H1 (cell line): ENCODE data around the gene ATP11A. TPM values are rescaled to one million over a fixed set of nuclear protein-coding genes. Genes with fewer than 3 reads are reported as not detected.

Experiments used
- CTCF ChIA-PET: fragments of 300-600 bp; sonication (Branson Sonifier 250); formaldehyde crosslinking; loops from one replicate; lab custom pipeline; 2021; ENCODE audit not compliant: partially characterized antibody; lab: Charles Lee
- POLR2A ChIA-PET: fragments of 300-600 bp; sonication (Branson Sonifier 250); formaldehyde crosslinking; loops from one replicate; lab custom pipeline; 2021; ENCODE audit warnings: inconsistent platforms; ENCODE audit not compliant: partially characterized antibody; lab: Charles Lee
- DNase-seq, 2 experiments: peaks; one replicate each; pipeline versions ENCODE4 v3.0.0 to v3.0.0-alpha.2; 2010 to 2022; ENCODE audit warnings: low spot score in 2 of 2, low read depth in 1 of 2, mixed read lengths in 1 of 2
- FAIRE-seq: peaks from 2 replicates; lab custom pipeline; 2011; peaks lifted over from hg19 to GRCh38; lab: Jason Lieb, UNC
- H2AFZ ChIP-seq: 2 replicates; pipeline ENCODE4 v1.8.1; 2012; ENCODE audit warnings: low read length, inconsistent platforms
- H2AK5ac ChIP-seq: 2 replicates; pipeline ENCODE4 v1.6.1; 2013; ENCODE audit warnings: low read depth, low read length
- H2BK120ac ChIP-seq: replicated peaks from 2 replicates; pipeline ENCODE3; 2013; ENCODE audit warnings: low read depth, low read length, inconsistent platforms
- H2BK12ac ChIP-seq: 2 replicates; pipeline ENCODE4 v1.6.1; 2013; ENCODE audit warnings: low read depth, low read length
- H2BK15ac ChIP-seq: 2 replicates; pipeline ENCODE4 v1.6.1; 2013; ENCODE audit warnings: low read length
- H2BK20ac ChIP-seq: 2 replicates; pipeline ENCODE4 v1.6.1; 2013; ENCODE audit warnings: low read length
- H2BK5ac ChIP-seq: 2 replicates; pipeline ENCODE4 v1.6.1; 2013; ENCODE audit warnings: low read depth, low read length
- H3K14ac ChIP-seq: 2 replicates; pipeline ENCODE4 v1.6.1; 2013; ENCODE audit warnings: inconsistent platforms; ENCODE audit not compliant: insufficient read length
- H3K18ac ChIP-seq: 2 replicates; pipeline ENCODE4 v1.6.1; 2013; ENCODE audit warnings: low read length; ENCODE audit errors: extremely low read depth
- H3K23ac ChIP-seq: 2 replicates; pipeline ENCODE4 v1.6.1; 2013; ENCODE audit warnings: inconsistent platforms; ENCODE audit not compliant: insufficient read length
- H3K23me2 ChIP-seq: 2 replicates; pipeline ENCODE4 v1.6.1; 2013; ENCODE audit warnings: low read depth, low read length
- H3K27ac ChIP-seq: 2 replicates; pipeline ENCODE4 v1.6.1; 2011; ENCODE audit warnings: low read depth, low read length, inconsistent platforms
- H3K27me3 ChIP-seq, 4 experiments: replicated peaks in 1 of 4; 1 replicate in 1 of 4; 2 replicates in 3 of 4; pipeline versions ENCODE4 v1.6.1 to v1.8.1; 2011 to 2013; ENCODE audit warnings: low read length in 3 of 4, mild to moderate bottlenecking in 3 of 4, inconsistent platforms in 2 of 4, mixed read lengths in 2 of 4, moderate library complexity in 1 of 4; ENCODE audit not compliant: control insufficient read depth in 3 of 4, insufficient read depth in 3 of 4; ENCODE audit errors: extremely low read depth in 1 of 4
- H3K36me3 ChIP-seq, 4 experiments: 2 replicates each; pipeline versions ENCODE4 v1.6.1 to v1.8.1; 2011 to 2013; ENCODE audit warnings: mild to moderate bottlenecking in 4 of 4, low read length in 3 of 4, moderate library complexity in 2 of 4, control low read depth in 1 of 4, inconsistent platforms in 1 of 4; ENCODE audit not compliant: insufficient read depth in 4 of 4, control insufficient read depth in 2 of 4
- H3K4ac ChIP-seq: replicated peaks from 2 replicates; pipeline ENCODE3; 2013; ENCODE audit warnings: low read length, low read depth, mixed read lengths, inconsistent platforms; ENCODE audit not compliant: insufficient read length
- H3K4me1 ChIP-seq, 4 experiments: replicated peaks in 1 of 4; 1 replicate in 1 of 4; 2 replicates in 3 of 4; pipeline versions ENCODE4 v1.6.1 to v1.8.1; 2011 to 2013; ENCODE audit warnings: low read length in 3 of 4, inconsistent platforms in 2 of 4, mixed read lengths in 1 of 4; ENCODE audit not compliant: insufficient read depth in 4 of 4, control insufficient read depth in 3 of 4
- H3K4me2 ChIP-seq, 2 experiments: 2 replicates each; pipeline versions ENCODE4 v1.6.1 to v1.8.1; 2011 to 2013; ENCODE audit warnings: low read depth in 2 of 2, low read length in 2 of 2, control low read depth in 1 of 2, inconsistent platforms in 1 of 2, mild to moderate bottlenecking in 1 of 2; ENCODE audit not compliant: insufficient read depth in 1 of 2
- H3K4me3 ChIP-seq, 4 experiments: fragments of 200-600, 300-600 bp in 1 of 4; sonication (generic), shearing (Covaris generic), sonication (Bioruptor Twin) in 1 of 4; 2 replicates each; pipeline versions ENCODE4 v1.5.1 to v1.8.1; 2011 to 2016; ENCODE audit warnings: low read length in 4 of 4, low read depth in 3 of 4, control low read depth in 2 of 4, inconsistent platforms in 2 of 4, mild to moderate bottlenecking in 2 of 4, mixed read lengths in 1 of 4, moderate library complexity in 1 of 4; ENCODE audit not compliant: insufficient read depth in 2 of 4; ENCODE audit errors: extremely low read depth in 1 of 4
- H3K56ac ChIP-seq: replicated peaks from 2 replicates; pipeline ENCODE3; 2013; ENCODE audit warnings: low read depth, mild to moderate bottlenecking, mixed read lengths, low read length, inconsistent platforms; ENCODE audit not compliant: insufficient read length
- H3K79me1 ChIP-seq: 2 replicates; pipeline ENCODE4 v1.6.1; 2013; ENCODE audit warnings: low read depth, low read length, control low read depth
- H3K79me2 ChIP-seq, 2 experiments: 2 replicates each; pipeline versions ENCODE4 v1.6.1 to v1.8.1; 2012 to 2013; ENCODE audit warnings: low read length in 2 of 2, mild to moderate bottlenecking in 2 of 2, inconsistent platforms in 1 of 2; ENCODE audit not compliant: insufficient read depth in 2 of 2, control insufficient read depth in 1 of 2
- H3K9ac ChIP-seq, 4 experiments: replicated peaks in 1 of 4; 1 replicate in 1 of 4; 2 replicates in 3 of 4; pipeline versions ENCODE4 v1.6.1 to v1.8.1; 2011 to 2013; ENCODE audit warnings: low read depth in 3 of 4, low read length in 3 of 4, control low read depth in 2 of 4, mild to moderate bottlenecking in 2 of 4, moderate library complexity in 2 of 4, inconsistent platforms in 1 of 4; ENCODE audit errors: extremely low read depth in 1 of 4
- H3K9me3 ChIP-seq, 2 experiments: 2 replicates each; pipeline versions ENCODE4 v1.6.1 to v1.8.1; 2012 to 2013; ENCODE audit warnings: mild to moderate bottlenecking in 2 of 2, moderate library complexity in 2 of 2, control low read depth in 1 of 2, inconsistent platforms in 1 of 2, low read depth in 1 of 2, low read length in 1 of 2, mixed read lengths in 1 of 2; ENCODE audit not compliant: insufficient read depth in 2 of 2
- H4K20me1 ChIP-seq, 2 experiments: replicated peaks in 1 of 2; 2 replicates each; pipeline versions ENCODE3 to v1.8.1; 2011 to 2013; ENCODE audit warnings: inconsistent platforms in 2 of 2, low read length in 2 of 2, mild to moderate bottlenecking in 1 of 2; ENCODE audit not compliant: insufficient read depth in 2 of 2, control insufficient read depth in 1 of 2
- H4K5ac ChIP-seq: 2 replicates; pipeline ENCODE4 v1.6.1; 2013; ENCODE audit warnings: low read length, low read depth, mixed read lengths, inconsistent platforms; ENCODE audit not compliant: insufficient read length
- H4K8ac ChIP-seq: 2 replicates; pipeline ENCODE4 v1.8.0; 2013; ENCODE audit warnings: mild to moderate bottlenecking, moderate library complexity, low read length, inconsistent platforms; ENCODE audit not compliant: insufficient read depth; ENCODE audit errors: extremely low read depth
- H4K91ac ChIP-seq: replicated peaks from 2 replicates; pipeline ENCODE3; 2013; ENCODE audit warnings: low read length, mixed read lengths, inconsistent platforms; ENCODE audit not compliant: insufficient read length
- ATF3 ChIP-seq: IDR thresholded peaks from 2 replicates; pipeline ENCODE4 v1.6.1; 2011; ENCODE audit warnings: low read depth, mild to moderate bottlenecking, low read length; ENCODE audit not compliant: insufficient read depth
- CREB1 ChIP-seq: IDR thresholded peaks from 2 replicates; pipeline ENCODE4 v1.6.1; 2012; ENCODE audit warnings: inconsistent platforms
- EP300 ChIP-seq, 2 experiments: IDR thresholded peaks; 1 replicate in 1 of 2; 2 replicates in 1 of 2; pipeline ENCODE4 v1.6.1; 2011 to 2012; ENCODE audit warnings: low read depth in 2 of 2, low read length in 2 of 2, mild to moderate bottlenecking in 2 of 2, borderline replicate concordance in 1 of 2, inconsistent platforms in 1 of 2, moderate library complexity in 1 of 2
- NANOG ChIP-seq: IDR thresholded peaks from 2 replicates; pipeline ENCODE4 v1.6.1; 2011; ENCODE audit warnings: low read length, low read depth, mild to moderate bottlenecking, inconsistent platforms; ENCODE audit not compliant: insufficient read depth, poor library complexity, severe bottlenecking
- POU5F1 ChIP-seq: IDR thresholded peaks from 2 replicates; pipeline ENCODE4 v1.6.1; 2011; ENCODE audit warnings: low read depth, mild to moderate bottlenecking, low read length, moderate library complexity
- RFX5 ChIP-seq: IDR thresholded peaks from 2 replicates; pipeline ENCODE4 v1.6.1; 2011; ENCODE audit warnings: low read depth, low read length, improper control_type of control experiment, borderline replicate concordance
- SIRT6 ChIP-seq: IDR thresholded peaks from one replicate; pipeline ENCODE4 v1.7.1; 2012; ENCODE audit warnings: low read length, inconsistent platforms
- TCF12 ChIP-seq: IDR thresholded peaks from 2 replicates; pipeline ENCODE4 v1.6.1; 2011; ENCODE audit warnings: low read depth, mild to moderate bottlenecking, low read length
- TEAD4 ChIP-seq: IDR thresholded peaks from 2 replicates; pipeline ENCODE4 v1.6.1; 2012; ENCODE audit warnings: low read depth, low read length, inconsistent platforms, mixed read lengths
- WGBS, 2 experiments: shearing (Covaris generic) in 1 of 2; methylation state at CpG; one replicate each; pipeline versions ENCODE4 v1.1.6 to v1.1.7; 2013 to 2015; ENCODE audit warnings: low lambda C conversion rate in 2 of 2, mixed read lengths in 2 of 2, inconsistent platforms in 1 of 2, low coverage in 1 of 2, missing lambda C conversion rate in 1 of 2; ENCODE audit not compliant: insufficient replicate concordance in 2 of 2, insufficient coverage in 1 of 2, insufficient read length in 1 of 2; ENCODE audit errors: extremely low coverage in 1 of 2, missing lambda C conversion rate in 1 of 2; 5-methylcytosine and 5-hydroxymethylcytosine counted together
- polyA plus RNA-seq, 7 experiments: library from polyadenylated mRNA; depleted of rRNA in 3 of 7; stranded (reverse) in 5 of 7; unstranded in 2 of 7; fragments of >200 nt in 5 of 7; fragments of 200-250 nt in 2 of 7; gene quantifications; 1 replicate in 5 of 7; 2 replicates in 1 of 7; 4 replicates in 1 of 7; pipeline versions ENCODE4 v1.2.1 to v1.2.3, GENCODE V29; 2011 to 2013; ENCODE audit warnings: missing spikeins in 2 of 7, mixed read lengths in 2 of 7
- total RNA-seq: library from RNA; stranded (reverse); fragmentation: NEBNext Ultra II Directional; extraction: Animal tissue kit (Norgen Biotek cat#: 25700); gene quantifications from 2 replicates; pipeline ENCODE4 v1.2.1, GENCODE V29; 2021
- TF ChIP-seq, protein P1 (sequence below): IDR thresholded peaks from 2 replicates; pipeline ENCODE4 v1.6.1; 2012; ENCODE audit warnings: low read length, inconsistent platforms

ATP11A gene
- total and polyA plus RNA-seq, 2 of the 8 experiments (the other 6 are each of a cell fraction or from before 2014, with no cell fraction given): 28.8 to 72.9 TPM

DNA sequence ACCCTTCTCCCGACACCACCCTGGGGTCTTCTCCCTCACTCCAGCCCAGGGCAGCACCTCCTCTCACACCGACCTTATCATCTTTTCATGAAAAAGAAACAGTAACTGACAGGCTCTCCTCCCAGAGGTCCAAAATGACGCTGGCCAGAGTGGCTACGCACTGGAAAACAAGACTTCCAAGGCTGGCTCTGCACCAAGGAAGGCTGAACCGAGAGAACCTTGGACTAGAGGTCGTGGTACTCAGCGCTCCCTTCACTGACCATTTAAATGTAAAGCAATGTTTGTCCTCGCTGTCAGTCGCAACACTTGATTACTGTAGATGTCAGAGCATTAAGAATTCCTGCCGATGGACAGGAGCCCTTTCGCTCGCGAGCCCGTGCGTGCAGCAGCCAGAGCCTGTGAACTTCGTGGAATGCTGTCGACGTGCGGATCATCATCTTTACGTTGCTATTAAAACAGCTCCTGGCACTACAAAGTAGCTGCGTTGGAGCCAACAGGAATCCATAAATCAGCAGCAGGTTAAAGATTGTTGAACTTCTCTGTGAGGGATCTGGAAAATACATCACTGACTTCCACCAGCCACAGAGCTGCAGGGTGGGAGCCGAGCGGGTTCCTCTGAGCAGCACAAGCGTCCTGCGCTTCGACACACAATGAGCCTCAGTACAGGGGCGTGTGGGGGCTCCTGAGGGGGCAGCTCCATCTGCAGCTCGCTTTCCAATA, 153.7 kb downstream of the ATP11A start:
- H2BK20ac ChIP-seq: no peak overlapping the region
- no peak for FAIRE-seq
- H2BK5ac ChIP-seq: no peak overlapping the region; the same call in 1 of the 2 replicates
- H3K56ac ChIP-seq: no peak overlapping the region
- peaks cover 7% of the 10 kb centered on the region in 2 experiments for H4K20me1 ChIP-seq
- H3K18ac ChIP-seq: no peak overlapping the region
- H3K79me1 ChIP-seq: no peaks in the 10 kb centered on the region; the same call in 1 of the 2 replicates
- no peaks in the 10 kb centered on the region for H3K9me3 ChIP-seq
- H3K23ac ChIP-seq: no peak overlapping the region
- H2BK12ac ChIP-seq: no peak overlapping the region
- no peaks in the 10 kb centered on the region for H3K23me2 ChIP-seq
- no peak overlapping the region for H3K14ac ChIP-seq
- no peak overlapping the region for H3K4ac ChIP-seq
- no peak overlapping the region for H3K4me3 ChIP-seq
- H2AK5ac ChIP-seq: no peak overlapping the region
- no peaks in the 10 kb centered on the region for H3K27me3 ChIP-seq
- WGBS, 2 experiments: 96% methylated on average over 28 of the region's 28 CpGs; no CpG with 5 or more reads in 1 of the 2 experiments
- H3K4me1 ChIP-seq: no peaks in the 10 kb centered on the region
- H3K4me2 ChIP-seq: no peak overlapping the region
- ChIA-PET CTCF (interaction anchor here (0.5 to 0.8 kb wide), 2 partner anchors 16 to 225 kb away, joined by 3 read pairs; no protein-coding TSS in a partner anchor), POLR2A (no interaction called here)
- no peak overlapping the region for H2BK15ac ChIP-seq
- no peaks in the 10 kb centered on the region for H3K79me2 ChIP-seq
- no peak overlapping the region for H4K8ac ChIP-seq
- no peak for DNase-seq
- H4K91ac ChIP-seq: no peak overlapping the region
- no peak overlapping the region for H4K5ac ChIP-seq
- H3K36me3 ChIP-seq: peaks cover 9 to 28% (median 16%) of the 10 kb centered on the region in 4 experiments; a peak in 6 of 8 replicates
- no peak overlapping the region for H3K9ac ChIP-seq
- no peak overlapping the region for H2BK120ac ChIP-seq
- no peak overlapping the region for H3K27ac ChIP-seq
- H2AFZ ChIP-seq: no peak overlapping the region
- TF ChIP-seq TCF12 (no peak), RFX5 (no peak), CREB1 (no peak), TEAD4 (no peak), NANOG (no peak), ATF3 (no peak), POU5F1 (no peak), EP300 (IDR thresholded peaks at IDR 0.05; ENCODE audit: borderline replicate concordance in 1 of 2, low read depth in 2 of 2, low read length in 2 of 2) (no peak), SIRT6 (no peak)
- TF ChIP-seq, protein P1, sequence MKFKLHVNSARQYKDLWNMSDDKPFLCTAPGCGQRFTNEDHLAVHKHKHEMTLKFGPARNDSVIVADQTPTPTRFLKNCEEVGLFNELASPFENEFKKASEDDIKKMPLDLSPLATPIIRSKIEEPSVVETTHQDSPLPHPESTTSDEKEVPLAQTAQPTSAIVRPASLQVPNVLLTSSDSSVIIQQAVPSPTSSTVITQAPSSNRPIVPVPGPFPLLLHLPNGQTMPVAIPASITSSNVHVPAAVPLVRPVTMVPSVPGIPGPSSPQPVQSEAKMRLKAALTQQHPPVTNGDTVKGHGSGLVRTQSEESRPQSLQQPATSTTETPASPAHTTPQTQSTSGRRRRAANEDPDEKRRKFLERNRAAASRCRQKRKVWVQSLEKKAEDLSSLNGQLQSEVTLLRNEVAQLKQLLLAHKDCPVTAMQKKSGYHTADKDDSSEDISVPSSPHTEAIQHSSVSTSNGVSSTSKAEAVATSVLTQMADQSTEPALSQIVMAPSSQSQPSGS: no peak
